ENCODE data around the gene SLC27A5.

The SLC27A5 gene

DNA sequence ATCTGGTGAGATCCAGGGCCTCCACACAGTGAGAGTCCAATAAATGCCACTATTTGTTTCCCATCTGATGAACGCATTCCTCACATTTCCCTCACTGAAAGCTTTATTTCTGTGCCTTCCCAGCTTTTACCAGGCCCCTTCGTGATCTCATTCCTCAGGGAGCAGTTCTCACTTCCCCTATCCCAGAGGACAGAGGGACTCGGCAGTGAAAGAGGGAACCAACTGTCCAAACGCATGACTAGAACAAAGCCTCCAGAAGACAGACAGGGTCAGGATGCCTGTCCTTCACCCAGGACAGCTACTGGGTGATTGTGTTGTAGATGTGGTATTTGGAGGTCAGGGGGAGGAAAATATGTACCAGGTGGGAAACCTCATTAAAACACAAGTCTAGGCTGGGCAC is 9.9 kb upstream of the SLC27A5 start:
- TF ChIP-seq CTCF (conservative IDR thresholded peaks at IDR 0.05) = no peak
- H3K27ac ChIP-seq = peak overlapping the region; percentile 98

GRCh38 chr19:58520257-58520599 is 8.4 kb upstream of the SLC27A5 start:
- peak overlapping the region; percentile 98 for H3K27ac ChIP-seq
- no peak for TF ChIP-seq CTCF (conservative IDR thresholded peaks at IDR 0.05)

- H3K27ac ChIP-seq = peak within 1 kb of the TSS; percentile 98
- peak; percentile 78 for TF ChIP-seq CTCF (conservative IDR thresholded peaks at IDR 0.05)
These were observed 7.8 kb upstream of the SLC27A5 start, which contains the start of gene ZBTB45 for GRCh38 chr19:58519355-58520256. ZBTB45 (minus strand) TSS chr19:58519810; CDS start chr19:58517673, 2,137 bp downstream.

- peak overlapping the region; percentile 98 for H3K27ac ChIP-seq
- TF ChIP-seq CTCF (conservative IDR thresholded peaks at IDR 0.05) = peak; percentile 65; the same call in 1 of the 2 replicates
These were observed 7.2 kb upstream of the SLC27A5 start for GRCh38 chr19:58519087-58519354.

- peak overlapping the region; percentile 98 for H3K27ac ChIP-seq
- no peak for TF ChIP-seq CTCF (conservative IDR thresholded peaks at IDR 0.05)
These were observed 6.7 kb upstream of the SLC27A5 start for GRCh38 chr19:58518256-58519086.

- peak overlapping the region; percentile 98 for H3K27ac ChIP-seq
- 0 out of 2 replicates have a peak, but pooled peaks have one; percentile 24 for TF ChIP-seq CTCF (conservative IDR thresholded peaks at IDR 0.05)
These were observed 5.4 kb upstream of the SLC27A5 start for GRCh38 chr19:58516964-58517833.
